ENCODE measurements around the gene DCLK1.

DNA sequence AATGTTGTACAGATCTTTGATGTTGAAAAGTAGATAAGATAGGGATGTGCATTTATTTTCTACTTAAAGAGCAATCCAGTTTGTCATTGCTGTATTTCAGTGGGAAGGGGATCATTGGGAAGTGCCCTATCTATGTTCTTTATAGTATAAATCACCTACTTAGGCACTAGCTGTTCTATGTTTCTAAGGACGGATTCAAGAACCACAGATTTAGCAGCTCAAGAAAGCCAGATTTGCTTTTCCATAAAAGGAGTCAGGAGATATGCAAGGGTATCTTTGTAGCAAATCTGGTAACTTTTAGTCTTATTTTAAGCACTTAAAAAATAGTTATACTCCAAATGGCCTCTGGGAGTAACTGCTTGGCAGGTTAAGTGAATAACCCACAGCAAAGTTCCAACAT, 23.7 kb downstream of the DCLK1 start:
- TF ChIP-seq, protein P1, sequence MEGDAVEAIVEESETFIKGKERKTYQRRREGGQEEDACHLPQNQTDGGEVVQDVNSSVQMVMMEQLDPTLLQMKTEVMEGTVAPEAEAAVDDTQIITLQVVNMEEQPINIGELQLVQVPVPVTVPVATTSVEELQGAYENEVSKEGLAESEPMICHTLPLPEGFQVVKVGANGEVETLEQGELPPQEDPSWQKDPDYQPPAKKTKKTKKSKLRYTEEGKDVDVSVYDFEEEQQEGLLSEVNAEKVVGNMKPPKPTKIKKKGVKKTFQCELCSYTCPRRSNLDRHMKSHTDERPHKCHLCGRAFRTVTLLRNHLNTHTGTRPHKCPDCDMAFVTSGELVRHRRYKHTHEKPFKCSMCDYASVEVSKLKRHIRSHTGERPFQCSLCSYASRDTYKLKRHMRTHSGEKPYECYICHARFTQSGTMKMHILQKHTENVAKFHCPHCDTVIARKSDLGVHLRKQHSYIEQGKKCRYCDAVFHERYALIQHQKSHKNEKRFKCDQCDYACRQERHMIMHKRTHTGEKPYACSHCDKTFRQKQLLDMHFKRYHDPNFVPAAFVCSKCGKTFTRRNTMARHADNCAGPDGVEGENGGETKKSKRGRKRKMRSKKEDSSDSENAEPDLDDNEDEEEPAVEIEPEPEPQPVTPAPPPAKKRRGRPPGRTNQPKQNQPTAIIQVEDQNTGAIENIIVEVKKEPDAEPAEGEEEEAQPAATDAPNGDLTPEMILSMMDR (IDR thresholded peaks at IDR 0.05) = no peak
- TF ChIP-seq POLR2A (IDR thresholded peaks at IDR 0.05) = no peak

Measured in adrenal gland (tissue), 5 donors.